Rectal smooth muscle tissue (tissue), 1 donor: ENCODE results near the gene CSDE1.
"Not testable (repeated sequence)": the region's sequence is repeated elsewhere in the genome, so short reads cannot be mapped to it uniquely, and the experiment has no call there.

Experiments used
- H3K27ac ChIP-seq: one replicate; pipeline ENCODE4 v1.7.0; 2013; ENCODE audit warnings: low read depth, low read length, inconsistent platforms
- H3K27me3 ChIP-seq: one replicate; pipeline ENCODE4 v1.7.0; 2013; ENCODE audit warnings: low read length; ENCODE audit not compliant: control insufficient read depth, insufficient read depth
- H3K36me3 ChIP-seq: one replicate; pipeline ENCODE4 v1.7.0; 2013; ENCODE audit warnings: low read length; ENCODE audit not compliant: control insufficient read depth, insufficient read depth
- H3K4me1 ChIP-seq: one replicate; pipeline ENCODE4 v1.7.0; 2013; ENCODE audit warnings: low read length; ENCODE audit not compliant: control insufficient read depth, insufficient read depth
- H3K4me3 ChIP-seq: one replicate; pipeline ENCODE4 v1.7.0; 2013; ENCODE audit warnings: low read length
- H3K9ac ChIP-seq: one replicate; pipeline ENCODE4 v1.7.0; 2013; ENCODE audit warnings: low read length

Gene CSDE1

DNA sequence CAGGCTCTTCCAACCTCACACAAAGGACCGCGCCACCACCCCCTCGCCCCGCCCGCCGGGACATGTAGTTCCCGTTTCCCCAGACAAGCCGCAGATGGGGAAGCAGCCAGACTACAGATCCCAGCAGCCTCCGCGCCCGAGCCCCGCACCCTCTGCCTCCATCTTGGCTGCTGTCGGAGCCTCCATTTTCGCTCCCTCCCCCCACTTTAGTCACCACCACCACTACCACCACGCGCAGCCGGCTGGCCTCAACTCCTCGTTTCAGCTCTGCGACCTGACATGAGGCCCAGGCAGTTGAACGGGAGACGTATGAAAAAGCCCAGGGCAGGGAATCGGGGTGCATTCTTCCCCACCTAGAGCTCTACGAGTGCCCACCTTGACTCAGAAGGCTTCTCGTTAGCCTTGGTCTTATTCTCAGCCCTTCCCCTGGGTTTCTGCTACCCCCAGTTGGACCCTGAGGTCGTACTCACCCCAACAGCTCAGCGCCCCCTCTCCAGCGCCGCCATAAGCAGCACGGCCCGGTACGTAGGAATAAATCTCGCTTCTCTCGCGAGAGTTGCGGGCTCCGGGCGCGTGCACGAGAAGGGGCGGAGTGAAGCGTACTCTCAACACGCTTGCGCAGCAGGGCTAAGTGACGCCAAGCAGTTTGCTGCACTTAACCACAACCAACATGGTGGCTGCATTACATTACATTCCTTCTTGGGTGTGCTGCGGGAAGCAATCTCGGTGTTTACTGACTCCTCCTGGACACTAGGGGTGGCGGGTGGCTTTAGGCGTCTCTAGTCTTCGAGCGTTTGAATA is at the start of gene CSDE1:
CSDE1 (minus strand) TSS at position 530 of the 801 bp plus-strand sequence. CDS start 18,094 bp downstream, outside the sequence.
- H3K27me3 ChIP-seq = no peaks in the 10 kb centered on the region
- peak within 1 kb of the TSS; percentile 100 for H3K9ac ChIP-seq
- peaks cover 2% of the 10 kb centered on the region for H3K36me3 ChIP-seq
- H3K27ac ChIP-seq = peak within 1 kb of the TSS; percentile 100
- H3K4me1 ChIP-seq = peaks cover 13% of the 10 kb centered on the region
- H3K4me3 ChIP-seq = peak within 1 kb of the TSS; percentile 100

DNA sequence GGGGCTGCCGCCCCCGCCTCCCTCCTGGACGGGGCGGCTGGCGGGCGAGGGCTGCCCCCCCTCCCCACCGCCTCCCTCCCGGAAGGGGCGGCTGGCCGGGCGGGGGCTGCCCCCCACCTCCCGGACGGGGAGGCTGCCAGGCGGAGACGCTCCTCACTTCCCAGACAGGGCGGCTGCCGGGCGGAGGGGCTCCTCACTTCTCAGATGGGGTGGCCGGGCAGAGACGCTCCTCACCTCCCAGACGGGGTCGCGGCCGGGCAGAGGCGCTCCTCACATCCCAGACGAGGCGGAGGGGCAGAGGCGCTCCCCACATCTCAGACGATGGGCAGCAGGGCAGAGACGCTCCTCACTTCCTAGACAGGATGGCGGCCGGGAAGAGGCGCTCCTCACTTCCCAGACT is 46.7 kb upstream of the CSDE1 start:
- H3K4me1 ChIP-seq, H3K36me3 ChIP-seq, H3K27me3 ChIP-seq, H3K4me3 ChIP-seq, H3K9ac ChIP-seq, H3K27ac ChIP-seq: not testable (repeated sequence)

DNA sequence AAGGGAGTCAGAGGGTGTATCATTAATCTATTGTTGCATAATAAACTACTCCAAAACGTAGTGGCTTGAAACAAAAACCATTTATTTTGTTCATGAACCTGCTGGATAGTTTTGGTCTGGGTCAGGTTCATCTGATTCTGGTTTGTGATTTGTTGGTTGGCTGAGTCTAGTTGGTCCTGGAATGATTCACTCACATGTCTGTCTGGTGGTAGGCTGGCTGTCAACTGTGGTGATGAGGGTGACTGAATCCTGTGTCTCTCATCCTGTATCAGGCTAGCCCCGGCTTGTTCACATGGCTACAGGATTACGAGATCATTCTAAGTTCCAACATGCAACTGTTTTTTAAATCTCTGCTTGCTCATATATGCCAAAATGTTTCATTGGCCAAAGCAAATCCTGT is 45.2 kb upstream of the CSDE1 start:
- no peak overlapping the region for H3K4me3 ChIP-seq
- no peak overlapping the region for H3K27ac ChIP-seq
- no peaks in the 10 kb centered on the region for H3K36me3 ChIP-seq
- H3K27me3 ChIP-seq = no peaks in the 10 kb centered on the region
- H3K9ac ChIP-seq = no peak overlapping the region
- no peaks in the 10 kb centered on the region for H3K4me1 ChIP-seq

DNA sequence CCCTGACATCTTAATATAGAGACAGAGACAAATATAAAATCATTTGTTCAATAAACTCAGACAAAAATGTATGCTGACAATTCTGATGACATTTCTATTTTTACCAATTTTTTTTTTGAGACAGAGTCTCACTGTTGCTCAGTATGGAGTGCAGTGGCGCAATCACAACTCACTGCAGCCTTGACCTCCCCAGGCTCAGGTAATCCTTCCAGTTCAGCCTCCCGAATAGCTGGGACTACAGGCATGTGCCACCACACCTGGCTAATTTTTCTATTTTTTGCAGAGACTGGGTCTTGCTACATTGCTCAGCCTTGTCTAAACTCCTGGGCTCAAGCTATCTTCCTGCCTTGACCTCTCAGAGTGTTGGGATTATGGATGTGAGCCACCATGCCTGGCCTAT is 36.3 kb upstream of the CSDE1 start:
- Histone ChIP-seq H3K27me3 (no peaks in the 10 kb centered on the region), H3K4me1 (no peaks in the 10 kb centered on the region), H3K27ac (no peak overlapping the region), H3K36me3 (no peaks in the 10 kb centered on the region), H3K4me3 (no peak overlapping the region), H3K9ac (no peak overlapping the region)

DNA sequence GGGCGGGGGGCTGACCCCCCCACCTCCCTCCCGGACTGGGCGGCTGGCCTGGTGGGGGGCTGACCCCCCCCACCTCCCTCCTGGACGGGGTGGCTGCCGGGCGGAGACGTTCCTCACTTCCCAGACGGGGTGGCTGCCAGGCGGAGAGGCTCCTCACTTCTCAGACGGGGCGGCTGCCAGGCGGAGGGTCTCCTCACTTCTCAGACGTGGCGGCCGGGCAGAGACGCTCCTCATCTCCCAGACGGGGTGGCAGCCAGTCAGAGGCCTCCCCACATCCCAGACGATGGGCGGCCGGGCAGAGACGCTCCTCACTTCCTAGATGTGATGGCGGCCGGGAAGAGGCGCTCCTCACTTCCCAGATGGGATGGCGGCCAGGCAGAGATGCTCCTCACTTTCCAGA is 32.8 kb upstream of the CSDE1 start:
- H3K4me1 ChIP-seq, H3K27ac ChIP-seq, H3K36me3 ChIP-seq, H3K9ac ChIP-seq, H3K27me3 ChIP-seq, H3K4me3 ChIP-seq: not testable (repeated sequence)

DNA sequence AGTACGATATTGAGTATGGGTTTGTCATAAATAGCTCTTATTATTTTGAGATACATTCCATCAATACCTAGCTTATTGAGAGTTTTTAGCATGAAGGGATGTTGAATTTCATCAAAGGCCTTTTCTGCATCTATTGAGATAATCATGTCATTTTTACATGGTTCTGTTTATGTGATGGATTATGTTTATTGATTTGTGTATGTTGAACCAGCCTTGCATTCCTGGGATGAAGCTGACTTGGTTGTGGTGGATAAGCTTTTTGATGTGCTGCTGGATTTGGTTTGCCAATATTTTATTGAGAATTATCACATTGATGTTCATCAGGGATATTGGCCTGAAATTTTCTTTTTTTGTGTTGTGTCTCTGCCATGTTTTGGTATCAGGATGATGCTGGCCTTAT is 28.7 kb upstream of the CSDE1 start:
- not testable (repeated sequence) for H3K4me1 ChIP-seq, H3K36me3 ChIP-seq, H3K27ac ChIP-seq, H3K9ac ChIP-seq, H3K4me3 ChIP-seq, H3K27me3 ChIP-seq

DNA sequence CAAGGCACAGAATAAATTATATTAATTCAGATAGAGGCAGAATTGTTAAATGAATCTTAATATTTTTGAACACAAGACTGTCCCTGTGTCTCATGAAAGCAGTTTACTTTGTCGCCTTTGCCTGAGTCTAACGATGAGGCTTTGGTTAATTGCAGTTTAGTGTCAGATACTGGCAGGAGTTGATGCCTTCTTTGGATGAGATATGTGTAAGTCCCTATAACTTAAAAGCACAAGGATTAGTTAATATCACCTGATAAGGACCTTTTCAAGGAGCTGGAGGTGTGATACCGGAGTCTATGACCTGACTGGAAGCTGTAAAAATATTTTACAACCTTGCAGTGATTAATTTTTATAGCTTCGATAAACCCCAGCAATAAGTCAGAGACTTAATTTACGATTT is 24.7 kb upstream of the CSDE1 start:
- Histone ChIP-seq H3K4me1 (peaks cover 5% of the 10 kb centered on the region), H3K27me3 (no peaks in the 10 kb centered on the region), H3K9ac (no peak overlapping the region)

DNA sequence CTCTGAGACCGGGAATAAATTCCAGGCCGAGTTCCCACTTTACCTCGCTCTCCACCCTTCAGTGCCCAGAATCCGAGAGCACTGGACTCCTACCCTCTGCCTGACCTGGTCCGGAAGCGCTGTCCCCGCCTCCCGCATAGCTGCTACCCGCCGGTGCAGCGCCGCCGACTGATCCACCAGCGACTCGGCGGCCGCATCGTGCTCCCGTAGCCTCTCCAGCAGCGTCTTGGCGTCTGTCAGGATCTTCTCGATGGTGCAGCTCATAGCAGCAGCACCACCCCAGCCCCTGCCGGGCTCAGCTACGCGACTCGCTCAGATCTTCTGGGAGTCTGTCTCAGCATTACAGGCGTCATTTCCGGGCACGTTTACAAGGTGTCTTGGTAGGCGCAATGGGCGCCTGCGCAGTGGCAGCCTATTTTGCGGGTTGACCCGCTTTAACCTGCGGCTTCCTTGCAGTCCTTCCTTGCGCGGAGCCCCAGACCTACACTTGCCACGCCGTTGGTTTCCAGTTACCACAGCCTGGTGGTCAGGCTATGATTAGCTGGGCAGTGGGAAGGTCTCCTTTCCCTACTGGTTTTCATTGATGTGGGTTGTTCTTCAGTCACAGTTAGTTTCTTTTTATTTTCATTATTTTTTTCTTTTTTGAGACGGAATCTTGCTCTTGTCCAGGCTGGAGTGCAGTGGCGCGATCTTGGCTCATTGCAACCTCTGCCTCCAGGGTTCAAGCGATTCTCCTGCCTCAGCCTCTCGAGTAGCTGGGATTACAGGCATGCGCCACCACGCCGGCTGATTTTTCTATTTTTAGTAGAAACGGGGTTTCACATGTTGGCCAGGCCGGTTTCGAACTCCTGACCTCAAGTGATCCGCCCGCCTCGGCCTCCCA is 22.8 kb upstream of the CSDE1 start, which contains the start of gene SIKE1:
SIKE1 (minus strand) TSS at position 342 of the 883 bp plus-strand sequence; CDS start at position 264, 78 bp downstream.
- Histone ChIP-seq H3K4me1 (peaks cover 5% of the 10 kb centered on the region), H3K27me3 (no peaks in the 10 kb centered on the region), H3K36me3 (peaks cover 4% of the 10 kb centered on the region), H3K4me3 (peak within 1 kb of the TSS; percentile 94), H3K9ac (peak within 1 kb of the TSS; percentile 89), H3K27ac (peak within 1 kb of the TSS; percentile 87)

More for the DNA sequence above, 24.7 kb upstream of the CSDE1 start:
- H3K27ac ChIP-seq = no peak overlapping the region
- peaks cover 2% of the 10 kb centered on the region for H3K36me3 ChIP-seq
- no peak overlapping the region for H3K4me3 ChIP-seq

DNA sequence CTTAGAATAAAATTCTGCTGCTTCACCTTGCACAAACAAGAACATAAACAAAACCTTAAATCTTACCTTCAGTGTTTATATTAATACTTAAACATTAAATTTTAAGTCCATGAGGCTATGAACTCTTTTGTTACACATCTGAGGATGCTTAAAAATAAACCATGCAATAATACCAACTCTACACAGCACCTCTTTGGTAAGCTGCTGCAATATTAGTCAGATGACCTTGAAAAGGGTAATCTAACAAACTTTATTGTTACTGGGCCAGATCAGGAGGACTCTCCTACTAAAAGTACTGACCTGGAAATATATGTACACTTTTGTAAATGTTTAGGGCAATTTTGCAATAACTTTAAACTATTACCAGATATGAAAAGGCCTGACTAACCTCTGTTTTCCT is 21.9 kb upstream of the CSDE1 start:
- no peaks in the 10 kb centered on the region for H3K27me3 ChIP-seq
- peak overlapping the region; percentile 87 for H3K27ac ChIP-seq

DNA sequence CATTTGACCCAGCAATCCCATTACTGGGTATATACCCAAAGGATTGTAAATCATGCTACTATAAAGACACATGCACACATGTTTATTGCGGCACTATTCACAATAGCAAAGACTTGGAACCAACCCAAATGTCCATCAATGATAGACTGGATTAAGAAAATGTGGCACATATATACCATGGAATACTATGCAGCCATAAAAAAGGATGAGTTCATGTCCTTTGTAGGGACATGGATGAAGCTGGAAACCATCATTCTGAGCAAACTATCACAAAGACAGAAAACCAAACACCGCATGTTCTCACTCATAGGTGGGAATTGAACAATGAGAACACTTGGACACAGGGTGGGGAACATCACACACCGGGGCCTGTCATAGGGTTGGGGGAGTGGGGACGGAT is 18.9 kb upstream of the CSDE1 start:
- not testable (repeated sequence) for H3K4me1 ChIP-seq, H3K27ac ChIP-seq, H3K27me3 ChIP-seq, H3K36me3 ChIP-seq, H3K9ac ChIP-seq, H3K4me3 ChIP-seq

More for the DNA sequence above, 21.9 kb upstream of the CSDE1 start:
- Histone ChIP-seq H3K36me3 (peaks cover 8% of the 10 kb centered on the region), H3K9ac (no peak overlapping the region), H3K4me1 (peaks cover 5% of the 10 kb centered on the region), H3K4me3 (peak overlapping the region; percentile 94)

DNA sequence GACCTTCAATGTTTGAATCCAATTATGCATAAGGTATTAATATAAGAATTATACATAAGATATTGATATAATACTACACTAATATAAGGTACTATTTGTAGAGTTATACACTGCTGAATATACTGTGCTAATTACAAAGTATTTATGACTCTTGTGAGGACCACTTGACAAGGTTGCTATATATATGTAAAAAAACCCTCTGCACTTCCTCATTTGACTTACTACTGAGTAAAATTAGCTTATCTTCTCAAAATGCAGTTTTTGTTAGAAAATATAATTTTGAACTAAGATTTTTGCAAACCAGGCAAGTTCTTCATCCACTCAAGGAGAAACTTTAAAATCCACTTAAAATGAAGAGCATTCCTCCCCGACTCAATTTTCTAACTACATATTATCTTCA is 14.2 kb upstream of the CSDE1 start:
- Histone ChIP-seq H3K36me3 (peaks cover 10% of the 10 kb centered on the region), H3K4me3 (no peak overlapping the region), H3K27me3 (no peaks in the 10 kb centered on the region), H3K4me1 (no peaks in the 10 kb centered on the region), H3K9ac (no peak overlapping the region), H3K27ac (no peak overlapping the region)

DNA sequence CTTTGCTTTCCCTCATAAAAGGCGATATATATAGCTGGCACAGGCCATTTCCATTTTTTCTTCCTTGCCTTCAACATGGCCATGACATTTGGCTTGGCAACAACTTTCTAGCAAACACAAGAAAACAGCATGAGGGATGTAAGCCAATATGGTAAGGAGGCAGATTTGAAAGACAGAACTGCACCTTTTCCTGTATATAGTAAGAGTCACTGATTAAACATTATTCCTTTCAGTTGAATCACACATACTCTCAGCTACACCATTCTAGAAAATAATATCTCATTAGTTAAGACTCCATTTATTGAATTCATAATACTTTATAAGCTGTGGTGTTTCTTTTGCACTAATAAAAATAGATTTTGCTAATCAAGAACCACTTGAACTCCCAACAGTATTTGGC is 13.2 kb upstream of the CSDE1 start:
- H3K27ac ChIP-seq = no peak overlapping the region
- H3K27me3 ChIP-seq = no peaks in the 10 kb centered on the region
- H3K4me3 ChIP-seq = no peak overlapping the region
- no peaks in the 10 kb centered on the region for H3K4me1 ChIP-seq
- H3K9ac ChIP-seq = no peak overlapping the region
- H3K36me3 ChIP-seq = peaks cover 10% of the 10 kb centered on the region
